ENCODE measurements around the gene TCP1. TPM values are rescaled to one million over a fixed set of nuclear protein-coding genes. Genes with fewer than 3 reads are reported as not detected.
A peak's percentile ranks its signal among the peaks of the same experiment; 100 is the strongest.

Gene TCP1
- total RNA-seq, 1 experiment from 2014 or later = 340 TPM

- Histone ChIP-seq H3K27ac (ENCODE audit: low read length) (no peak overlapping the region), H3K4me3 (ENCODE audit: low read depth in 2 of 2, low read length in 2 of 2) (no peak overlapping the region), H3K36me3 (ENCODE audit: control insufficient read depth, insufficient read depth, low read length) (no peaks in the 10 kb centered on the region), H3K9me3 (ENCODE audit: control insufficient read depth, insufficient read depth, low read depth, low read length) (no peaks in the 10 kb centered on the region), H3K4me1 (ENCODE audit: control insufficient read depth, insufficient read depth, low read length) (no peaks in the 10 kb centered on the region), H3K27me3 (ENCODE audit: control insufficient read depth, insufficient read depth, low read length) (no peaks in the 10 kb centered on the region)
- TF ChIP-seq SIN3A (IDR thresholded peaks at IDR 0.05; ENCODE audit: borderline replicate concordance, insufficient read depth, low read depth, low read length) (no peak), TCF7L2 (IDR thresholded peaks at IDR 0.05; ENCODE audit: low read depth, low read length) (no peak), CTCF (IDR thresholded peaks at IDR 0.05) (no peak), POLR2AphosphoS5 (IDR thresholded peaks at IDR 0.05; ENCODE audit: low read depth, low read length) (no peak), REST (IDR thresholded peaks at IDR 0.05; ENCODE audit: insufficient read depth in 1 of 2, low read depth in 2 of 2, low read length in 1 of 2) (no peak)
- ChIA-PET CTCF (no interaction called here), POLR2A (no interaction called here)
- in situ Hi-C loops (cut with HindIII; ENCODE audit: low pct_unique_long_range_greater_than_20kb, low sequenced_read_pairs) = no loop called here
- no TSS peak for BruUV-seq (replicated peaks)
- DNase-seq (ENCODE audit: low read depth, low spot score) = no peak
- intact Hi-C loops (cut with micrococcal nuclease; ENCODE audit: unreplicated experiment) = no loop called here
- 0 out of 2 replicates have a peak, but pooled peaks have one; percentile 11 for ATAC-seq
These were observed 26.0 kb upstream of the TCP1 start for GRCh38 chr6:159815410-159815809.

GRCh38 chr6:159813781-159814180, 24.4 kb upstream of the TCP1 start:
- BruUV-seq (replicated peaks) = no TSS peak
- TF ChIP-seq CTCF (IDR thresholded peaks at IDR 0.05) (no peak), REST (IDR thresholded peaks at IDR 0.05; ENCODE audit: insufficient read depth in 1 of 2, low read depth in 2 of 2, low read length in 1 of 2) (no peak), SIN3A (IDR thresholded peaks at IDR 0.05; ENCODE audit: borderline replicate concordance, insufficient read depth, low read depth, low read length) (no peak)
- ChIA-PET POLR2A (no interaction called here), CTCF (no interaction called here)
- no peaks in the 10 kb centered on the region for H3K36me3 ChIP-seq (ENCODE audit: control insufficient read depth, insufficient read depth, low read length)
- no peak overlapping the region for H3K4me3 ChIP-seq (ENCODE audit: low read depth in 2 of 2, low read length in 2 of 2)
- no peaks in the 10 kb centered on the region for H3K9me3 ChIP-seq (ENCODE audit: control insufficient read depth, insufficient read depth, low read depth, low read length)
- no peak overlapping the region for H3K27ac ChIP-seq (ENCODE audit: low read length)
- ATAC-seq (no peak), DNase-seq (ENCODE audit: low read depth, low spot score) (no peak)
- no peaks in the 10 kb centered on the region for H3K4me1 ChIP-seq (ENCODE audit: control insufficient read depth, insufficient read depth, low read length)
- in situ Hi-C loops (cut with HindIII; ENCODE audit: low pct_unique_long_range_greater_than_20kb, low sequenced_read_pairs) (no loop called here), intact Hi-C loops (cut with micrococcal nuclease; ENCODE audit: unreplicated experiment) (no loop called here)
- H3K27me3 ChIP-seq (ENCODE audit: control insufficient read depth, insufficient read depth, low read length) = no peaks in the 10 kb centered on the region
